H1 (cell line): Measurements from ENCODE around the gene GLE1. TPM values are rescaled to one million over a fixed set of nuclear protein-coding genes. Genes with fewer than 3 reads are reported as not detected.

Experiments used
- CTCF ChIA-PET: fragments of 300-600 bp; sonication (Branson Sonifier 250); formaldehyde crosslinking; loops from one replicate; lab custom pipeline; 2021; ENCODE audit not compliant: partially characterized antibody; lab: Charles Lee
- POLR2A ChIA-PET: fragments of 300-600 bp; sonication (Branson Sonifier 250); formaldehyde crosslinking; loops from one replicate; lab custom pipeline; 2021; ENCODE audit warnings: inconsistent platforms; ENCODE audit not compliant: partially characterized antibody; lab: Charles Lee
- DNase-seq, 2 experiments: peaks; one replicate each; pipeline versions ENCODE4 v3.0.0 to v3.0.0-alpha.2; 2010 to 2022; ENCODE audit warnings: low spot score in 2 of 2, low read depth in 1 of 2, mixed read lengths in 1 of 2
- FAIRE-seq: peaks from 2 replicates; lab custom pipeline; 2011; peaks lifted over from hg19 to GRCh38; lab: Jason Lieb, UNC
- H2AFZ ChIP-seq: 2 replicates; pipeline ENCODE4 v1.8.1; 2012; ENCODE audit warnings: low read length, inconsistent platforms
- H2AK5ac ChIP-seq: 2 replicates; pipeline ENCODE4 v1.6.1; 2013; ENCODE audit warnings: low read depth, low read length
- H2BK120ac ChIP-seq: replicated peaks from 2 replicates; pipeline ENCODE3; 2013; ENCODE audit warnings: low read depth, low read length, inconsistent platforms
- H2BK12ac ChIP-seq: 2 replicates; pipeline ENCODE4 v1.6.1; 2013; ENCODE audit warnings: low read depth, low read length
- H2BK15ac ChIP-seq: 2 replicates; pipeline ENCODE4 v1.6.1; 2013; ENCODE audit warnings: low read length
- H2BK20ac ChIP-seq: 2 replicates; pipeline ENCODE4 v1.6.1; 2013; ENCODE audit warnings: low read length
- H2BK5ac ChIP-seq: 2 replicates; pipeline ENCODE4 v1.6.1; 2013; ENCODE audit warnings: low read depth, low read length
- H3K14ac ChIP-seq: 2 replicates; pipeline ENCODE4 v1.6.1; 2013; ENCODE audit warnings: inconsistent platforms; ENCODE audit not compliant: insufficient read length
- H3K18ac ChIP-seq: 2 replicates; pipeline ENCODE4 v1.6.1; 2013; ENCODE audit warnings: low read length; ENCODE audit errors: extremely low read depth
- H3K23ac ChIP-seq: 2 replicates; pipeline ENCODE4 v1.6.1; 2013; ENCODE audit warnings: inconsistent platforms; ENCODE audit not compliant: insufficient read length
- H3K23me2 ChIP-seq: 2 replicates; pipeline ENCODE4 v1.6.1; 2013; ENCODE audit warnings: low read depth, low read length
- H3K27ac ChIP-seq: 2 replicates; pipeline ENCODE4 v1.6.1; 2011; ENCODE audit warnings: low read depth, low read length, inconsistent platforms
- H3K27me3 ChIP-seq, 4 experiments: replicated peaks in 1 of 4; 1 replicate in 1 of 4; 2 replicates in 3 of 4; pipeline versions ENCODE4 v1.6.1 to v1.8.1; 2011 to 2013; ENCODE audit warnings: low read length in 3 of 4, mild to moderate bottlenecking in 3 of 4, inconsistent platforms in 2 of 4, mixed read lengths in 2 of 4, moderate library complexity in 1 of 4; ENCODE audit not compliant: control insufficient read depth in 3 of 4, insufficient read depth in 3 of 4; ENCODE audit errors: extremely low read depth in 1 of 4
- H3K36me3 ChIP-seq, 4 experiments: 2 replicates each; pipeline versions ENCODE4 v1.6.1 to v1.8.1; 2011 to 2013; ENCODE audit warnings: mild to moderate bottlenecking in 4 of 4, low read length in 3 of 4, moderate library complexity in 2 of 4, control low read depth in 1 of 4, inconsistent platforms in 1 of 4; ENCODE audit not compliant: insufficient read depth in 4 of 4, control insufficient read depth in 2 of 4
- H3K4ac ChIP-seq: replicated peaks from 2 replicates; pipeline ENCODE3; 2013; ENCODE audit warnings: low read length, low read depth, mixed read lengths, inconsistent platforms; ENCODE audit not compliant: insufficient read length
- H3K4me1 ChIP-seq, 4 experiments: replicated peaks in 1 of 4; 1 replicate in 1 of 4; 2 replicates in 3 of 4; pipeline versions ENCODE4 v1.6.1 to v1.8.1; 2011 to 2013; ENCODE audit warnings: low read length in 3 of 4, inconsistent platforms in 2 of 4, mixed read lengths in 1 of 4; ENCODE audit not compliant: insufficient read depth in 4 of 4, control insufficient read depth in 3 of 4
- H3K4me2 ChIP-seq, 2 experiments: 2 replicates each; pipeline versions ENCODE4 v1.6.1 to v1.8.1; 2011 to 2013; ENCODE audit warnings: low read depth in 2 of 2, low read length in 2 of 2, control low read depth in 1 of 2, inconsistent platforms in 1 of 2, mild to moderate bottlenecking in 1 of 2; ENCODE audit not compliant: insufficient read depth in 1 of 2
- H3K4me3 ChIP-seq, 4 experiments: fragments of 200-600, 300-600 bp in 1 of 4; sonication (generic), shearing (Covaris generic), sonication (Bioruptor Twin) in 1 of 4; 2 replicates each; pipeline versions ENCODE4 v1.5.1 to v1.8.1; 2011 to 2016; ENCODE audit warnings: low read length in 4 of 4, low read depth in 3 of 4, control low read depth in 2 of 4, inconsistent platforms in 2 of 4, mild to moderate bottlenecking in 2 of 4, mixed read lengths in 1 of 4, moderate library complexity in 1 of 4; ENCODE audit not compliant: insufficient read depth in 2 of 4; ENCODE audit errors: extremely low read depth in 1 of 4
- H3K56ac ChIP-seq: replicated peaks from 2 replicates; pipeline ENCODE3; 2013; ENCODE audit warnings: low read depth, mild to moderate bottlenecking, mixed read lengths, low read length, inconsistent platforms; ENCODE audit not compliant: insufficient read length
- H3K79me1 ChIP-seq: 2 replicates; pipeline ENCODE4 v1.6.1; 2013; ENCODE audit warnings: low read depth, low read length, control low read depth
- H3K79me2 ChIP-seq, 2 experiments: 2 replicates each; pipeline versions ENCODE4 v1.6.1 to v1.8.1; 2012 to 2013; ENCODE audit warnings: low read length in 2 of 2, mild to moderate bottlenecking in 2 of 2, inconsistent platforms in 1 of 2; ENCODE audit not compliant: insufficient read depth in 2 of 2, control insufficient read depth in 1 of 2
- H3K9ac ChIP-seq, 4 experiments: replicated peaks in 1 of 4; 1 replicate in 1 of 4; 2 replicates in 3 of 4; pipeline versions ENCODE4 v1.6.1 to v1.8.1; 2011 to 2013; ENCODE audit warnings: low read depth in 3 of 4, low read length in 3 of 4, control low read depth in 2 of 4, mild to moderate bottlenecking in 2 of 4, moderate library complexity in 2 of 4, inconsistent platforms in 1 of 4; ENCODE audit errors: extremely low read depth in 1 of 4
- H3K9me3 ChIP-seq, 2 experiments: 2 replicates each; pipeline versions ENCODE4 v1.6.1 to v1.8.1; 2012 to 2013; ENCODE audit warnings: mild to moderate bottlenecking in 2 of 2, moderate library complexity in 2 of 2, control low read depth in 1 of 2, inconsistent platforms in 1 of 2, low read depth in 1 of 2, low read length in 1 of 2, mixed read lengths in 1 of 2; ENCODE audit not compliant: insufficient read depth in 2 of 2
- H4K20me1 ChIP-seq, 2 experiments: replicated peaks in 1 of 2; 2 replicates each; pipeline versions ENCODE3 to v1.8.1; 2011 to 2013; ENCODE audit warnings: inconsistent platforms in 2 of 2, low read length in 2 of 2, mild to moderate bottlenecking in 1 of 2; ENCODE audit not compliant: insufficient read depth in 2 of 2, control insufficient read depth in 1 of 2
- H4K5ac ChIP-seq: 2 replicates; pipeline ENCODE4 v1.6.1; 2013; ENCODE audit warnings: low read length, low read depth, mixed read lengths, inconsistent platforms; ENCODE audit not compliant: insufficient read length
- H4K8ac ChIP-seq: 2 replicates; pipeline ENCODE4 v1.8.0; 2013; ENCODE audit warnings: mild to moderate bottlenecking, moderate library complexity, low read length, inconsistent platforms; ENCODE audit not compliant: insufficient read depth; ENCODE audit errors: extremely low read depth
- H4K91ac ChIP-seq: replicated peaks from 2 replicates; pipeline ENCODE3; 2013; ENCODE audit warnings: low read length, mixed read lengths, inconsistent platforms; ENCODE audit not compliant: insufficient read length
- CHD1 ChIP-seq: IDR thresholded peaks from 2 replicates; pipeline ENCODE4 v1.6.1; 2012; ENCODE audit warnings: low read depth, low read length, improper control_type of control experiment
- CHD2 ChIP-seq: IDR thresholded peaks from 2 replicates; pipeline ENCODE4 v1.6.1; 2012; ENCODE audit warnings: low read length, improper control_type of control experiment
- JUN ChIP-seq: IDR thresholded peaks from 2 replicates; pipeline ENCODE4 v1.6.1; 2011; ENCODE audit warnings: low read depth, mild to moderate bottlenecking, improper control_type of control experiment, low read length
- MAX ChIP-seq: IDR thresholded peaks from 2 replicates; pipeline ENCODE4 v1.6.1; 2012; ENCODE audit warnings: inconsistent platforms
- YY1 ChIP-seq: IDR thresholded peaks from 2 replicates; pipeline ENCODE4 v1.6.1; 2011; ENCODE audit warnings: low read depth, mild to moderate bottlenecking, low read length
- polyA plus RNA-seq, 7 experiments: library from polyadenylated mRNA; depleted of rRNA in 3 of 7; stranded (reverse) in 5 of 7; unstranded in 2 of 7; fragments of >200 nt in 5 of 7; fragments of 200-250 nt in 2 of 7; gene quantifications; 1 replicate in 5 of 7; 2 replicates in 1 of 7; 4 replicates in 1 of 7; pipeline versions ENCODE4 v1.2.1 to v1.2.3, GENCODE V29; 2011 to 2013; ENCODE audit warnings: missing spikeins in 2 of 7, mixed read lengths in 2 of 7
- total RNA-seq: library from RNA; stranded (reverse); fragmentation: NEBNext Ultra II Directional; extraction: Animal tissue kit (Norgen Biotek cat#: 25700); gene quantifications from 2 replicates; pipeline ENCODE4 v1.2.1, GENCODE V29; 2021
- TF ChIP-seq, protein P1 (sequence below): IDR thresholded peaks from 2 replicates; pipeline ENCODE4 v1.6.1; 2011; ENCODE audit warnings: low read depth, mild to moderate bottlenecking, low read length; ENCODE audit not compliant: insufficient read depth

Gene GLE1
- total and polyA plus RNA-seq, 2 of the 8 experiments (the other 6 are each of a cell fraction or from before 2014, with no cell fraction given), result 9.6 to 14.9 TPM

DNA sequence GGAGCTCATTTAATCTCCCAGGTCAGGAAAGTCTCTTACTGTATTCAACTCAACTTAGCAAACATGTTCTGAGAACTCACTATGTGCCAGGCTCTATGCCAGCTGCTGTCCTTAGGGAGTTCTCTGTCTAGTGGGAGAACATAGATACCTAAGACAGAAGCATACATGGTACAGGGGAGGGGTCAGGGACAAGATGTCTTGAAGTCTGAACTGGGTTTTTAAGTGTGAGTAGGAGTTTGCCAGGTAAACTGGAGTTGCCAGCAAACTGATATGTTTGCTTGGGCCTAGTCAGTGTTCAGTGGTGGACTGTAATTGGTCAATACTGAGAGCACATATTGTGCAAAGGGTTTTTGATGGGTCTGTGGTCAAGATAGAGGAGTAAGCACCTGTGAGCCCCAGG lies 18.3 kb upstream of the GLE1 start:
- H3K4me3 ChIP-seq, result no peak overlapping the region
- H3K79me1 ChIP-seq, result no peaks in the 10 kb centered on the region
- H2BK15ac ChIP-seq, result no peak overlapping the region
- no peak overlapping the region; the same call in 1 of the 2 replicates for H4K8ac ChIP-seq
- H2AFZ ChIP-seq, result no peak overlapping the region
- H2BK20ac ChIP-seq, result no peak overlapping the region
- H3K23ac ChIP-seq, result no peak overlapping the region
- no peak overlapping the region for H2BK5ac ChIP-seq
- H3K79me2 ChIP-seq, result no peaks in the 10 kb centered on the region
- H3K36me3 ChIP-seq, result peaks cover 0 to 3% (median 0%) of the 10 kb centered on the region in 4 experiments; a peak in 1 of 8 replicates
- H3K56ac ChIP-seq, result no peak overlapping the region
- no peak overlapping the region for H2BK120ac ChIP-seq
- no peak overlapping the region for H3K14ac ChIP-seq
- H3K4ac ChIP-seq, result no peak overlapping the region
- ChIA-PET CTCF (interaction anchor here (0.6 to 4.8 kb wide), 5 partner anchors 10 to 76 kb away, joined by 3 to 32 read pairs (median 5); no protein-coding TSS in a partner anchor), POLR2A (interaction anchor here (0.7 kb wide), 1 partner anchor 45 kb away, joined by 3 read pairs; no protein-coding TSS in a partner anchor)
- no peak overlapping the region for H2AK5ac ChIP-seq
- H3K23me2 ChIP-seq, result no peaks in the 10 kb centered on the region; the same call in 1 of the 2 replicates
- FAIRE-seq (no peak), DNase-seq (no peak)
- no peaks in the 10 kb centered on the region for H3K9me3 ChIP-seq
- H3K18ac ChIP-seq, result no peak overlapping the region
- H3K4me1 ChIP-seq, result no peaks in the 10 kb centered on the region
- H3K4me2 ChIP-seq, result no peak overlapping the region
- peaks cover 0 to 2% of the 10 kb centered on the region in 2 experiments for H4K20me1 ChIP-seq
- H3K9ac ChIP-seq, result no peak overlapping the region
- H2BK12ac ChIP-seq, result no peak overlapping the region
- no peak overlapping the region for H4K91ac ChIP-seq
- H3K27ac ChIP-seq, result no peak overlapping the region
- no peaks in the 10 kb centered on the region for H3K27me3 ChIP-seq
- H4K5ac ChIP-seq, result no peak overlapping the region
- TF ChIP-seq CHD1, result no peak
- TF ChIP-seq MAX, result no peak
- no peak for TF ChIP-seq JUN
- TF ChIP-seq CHD2, result no peak
- TF ChIP-seq, protein P1, sequence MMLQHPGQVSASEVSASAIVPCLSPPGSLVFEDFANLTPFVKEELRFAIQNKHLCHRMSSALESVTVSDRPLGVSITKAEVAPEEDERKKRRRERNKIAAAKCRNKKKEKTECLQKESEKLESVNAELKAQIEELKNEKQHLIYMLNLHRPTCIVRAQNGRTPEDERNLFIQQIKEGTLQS, result no peak
- no peak for TF ChIP-seq YY1
